Keratinocyte (primary cell): ENCODE results near the gene USP47. TPM values are rescaled to one million over a fixed set of nuclear protein-coding genes. Genes with fewer than 3 reads are reported as not detected.

ENCODE experiments used
- DNase-seq: peaks from one replicate; pipeline ENCODE4 v3.0.0-alpha.2; 2011; ENCODE audit warnings: low read depth, missing footprints, low spot score
- FAIRE-seq: peaks from 2 replicates; lab custom pipeline; 2011; peaks lifted over from hg19 to GRCh38; lab: Jason Lieb, UNC
- H2AFZ ChIP-seq: 2 replicates; pipeline ENCODE4 v1.6.0; 2012; ENCODE audit warnings: low read length, control low read depth, inconsistent platforms; ENCODE audit not compliant: control insufficient read depth
- H3K27ac ChIP-seq: 2 replicates; pipeline ENCODE4 v1.5.1; 2011; ENCODE audit warnings: low read length; ENCODE audit not compliant: control insufficient read depth, insufficient read depth
- H3K27me3 ChIP-seq: 3 replicates; pipeline ENCODE4 v1.6.0; 2011; ENCODE audit warnings: low read length; ENCODE audit not compliant: control insufficient read depth, insufficient read depth; ENCODE audit errors: extremely low read depth
- H3K36me3 ChIP-seq, 2 experiments: 2 replicates in 1 of 2; 3 replicates in 1 of 2; pipeline ENCODE4 v1.5.1; 2011; ENCODE audit warnings: low read length in 2 of 2, mild to moderate bottlenecking in 1 of 2; ENCODE audit not compliant: control insufficient read depth in 2 of 2, insufficient read depth in 2 of 2; ENCODE audit errors: extremely low read depth in 1 of 2
- H3K4me1 ChIP-seq: 3 replicates; pipeline ENCODE4 v1.5.1; 2011; ENCODE audit warnings: low read length; ENCODE audit not compliant: control insufficient read depth, insufficient read depth; ENCODE audit errors: extremely low read depth
- H3K4me2 ChIP-seq: 3 replicates; pipeline ENCODE4 v1.6.0; 2011; ENCODE audit warnings: low read depth, low read length; ENCODE audit not compliant: control insufficient read depth, insufficient read depth; ENCODE audit errors: extremely low read depth
- H3K4me3 ChIP-seq, 3 experiments: fragments of 200-600 bp in 1 of 3; sonication (generic) in 1 of 3; 2 replicates in 2 of 3; 3 replicates in 1 of 3; pipeline ENCODE4 v1.5.1; 2011 to 2016; ENCODE audit warnings: low read length in 3 of 3, mild to moderate bottlenecking in 3 of 3, control low read depth in 2 of 3, inconsistent platforms in 1 of 3, low read depth in 1 of 3, mixed read lengths in 1 of 3, mixed run types in 1 of 3, moderate library complexity in 1 of 3; ENCODE audit not compliant: control insufficient read depth in 2 of 3, insufficient read depth in 2 of 3; ENCODE audit errors: extremely low read depth in 1 of 3
- H3K79me2 ChIP-seq: 2 replicates; pipeline ENCODE4 v1.6.0; 2012; ENCODE audit warnings: low read length; ENCODE audit not compliant: control insufficient read depth, insufficient read depth
- H3K9ac ChIP-seq: 3 replicates; pipeline ENCODE4 v1.6.0; 2011; ENCODE audit warnings: low read length; ENCODE audit not compliant: control insufficient read depth, insufficient read depth; ENCODE audit errors: extremely low read depth
- H3K9me1 ChIP-seq: 3 replicates; pipeline ENCODE4 v1.6.0; 2011; ENCODE audit warnings: low read length; ENCODE audit not compliant: control insufficient read depth, insufficient read depth; ENCODE audit errors: extremely low read depth
- H3K9me3 ChIP-seq: 2 replicates; pipeline ENCODE4 v1.5.1; 2012; ENCODE audit warnings: low read depth, low read length; ENCODE audit not compliant: control insufficient read depth
- H4K20me1 ChIP-seq: 3 replicates; pipeline ENCODE4 v1.6.0; 2011; ENCODE audit warnings: low read length; ENCODE audit not compliant: control insufficient read depth, insufficient read depth; ENCODE audit errors: extremely low read depth
- CTCF ChIP-seq, 3 experiments: IDR thresholded peaks in 1 of 3; conservative IDR thresholded peaks in 1 of 3; optimal IDR thresholded peaks in 1 of 3; 2 replicates in 2 of 3; 3 replicates in 1 of 3; pipeline versions ENCODE3 to v1.5.1; 2011; ENCODE audit warnings: low read length in 3 of 3, mild to moderate bottlenecking in 3 of 3, moderate library complexity in 2 of 3, control low read depth in 1 of 3, inconsistent platforms in 1 of 3; ENCODE audit not compliant: insufficient read depth in 2 of 3; ENCODE audit errors: extremely low read depth in 1 of 3
- EZH2 ChIP-seq: IDR thresholded peaks from one replicate; pipeline ENCODE4 v1.6.1; 2012; ENCODE audit warnings: inconsistent platforms, mild to moderate bottlenecking, low read length, moderate library complexity
- dilution Hi-C: fragments of 300-500 bp; cut with MboI; formaldehyde crosslinking; loops from one replicate; pipeline ENCODE4 v1.7.0; 2020; ENCODE audit warnings: low sequenced_read_pairs; ENCODE audit not compliant: extremely low pct_ligation_motif_present
- polyA plus RNA-seq, 5 experiments: library from polyadenylated mRNA; depleted of rRNA in 3 of 5; stranded (reverse) in 3 of 5; stranded (forward) in 1 of 5; unstranded in 1 of 5; fragments of >200 nt; gene quantifications; 1 replicate in 1 of 5; 2 replicates in 3 of 5; 3 replicates in 1 of 5; pipeline versions ENCODE4 v1.2.1 to v1.2.3, GENCODE V29; 2011 to 2012; ENCODE audit warnings: missing spikeins in 2 of 5, low read depth in 1 of 5, low replicate concordance in 1 of 5

USP47 gene
- polyA plus RNA-seq, 1 donor (not counting 4 experiments of a cell fraction or from before 2014, with no cell fraction given): 22.4 TPM

- H4K20me1 ChIP-seq: no peaks in the 10 kb centered on the region
- H3K9ac ChIP-seq: no peak overlapping the region
- DNase-seq (no peak), FAIRE-seq (no peak)
- H3K27ac ChIP-seq: no peak overlapping the region
- H3K4me1 ChIP-seq: no peaks in the 10 kb centered on the region
- no peak for TF ChIP-seq CTCF (optimal IDR thresholded peaks at IDR 0.05 in 1 of 3, IDR thresholded peaks at IDR 0.05 in 1 of 3, conservative IDR thresholded peaks at IDR 0.05 in 1 of 3; ENCODE audit: extremely low read depth in 1 of 3, insufficient read depth in 2 of 3, low read length in 3 of 3)
- TF ChIP-seq EZH2: no peak
- H3K27me3 ChIP-seq: no peaks in the 10 kb centered on the region
- no peaks in the 10 kb centered on the region for H3K9me1 ChIP-seq
- no peak overlapping the region for H2AFZ ChIP-seq
- no peaks in the 10 kb centered on the region for H3K9me3 ChIP-seq
- peaks cover 41 to 53% of the 10 kb centered on the region in 2 experiments for H3K36me3 ChIP-seq
- peaks cover 19% of the 10 kb centered on the region for H3K79me2 ChIP-seq
- dilution Hi-C loops: no loop called here
- H3K4me2 ChIP-seq: no peak overlapping the region
- no peak overlapping the region for H3K4me3 ChIP-seq
Observed at GRCh38 chr11:11969380-11970215, 127.8 kb downstream of the USP47 start.

GRCh38 chr11:11970556-11970955, 128.8 kb downstream of the USP47 start:
- TF ChIP-seq EZH2 (no peak), CTCF (optimal IDR thresholded peaks at IDR 0.05 in 1 of 3, IDR thresholded peaks at IDR 0.05 in 1 of 3, conservative IDR thresholded peaks at IDR 0.05 in 1 of 3; ENCODE audit: extremely low read depth in 1 of 3, insufficient read depth in 2 of 3, low read length in 3 of 3) (no peak)
- no peaks in the 10 kb centered on the region for H3K27me3 ChIP-seq
- no peak overlapping the region for H3K27ac ChIP-seq
- H3K9ac ChIP-seq: no peak overlapping the region
- no peak for FAIRE-seq
- H3K4me1 ChIP-seq: peaks cover 7% of the 10 kb centered on the region
- peaks cover 39 to 48% of the 10 kb centered on the region in 2 experiments for H3K36me3 ChIP-seq
- H3K9me3 ChIP-seq: no peaks in the 10 kb centered on the region
- H2AFZ ChIP-seq: no peak overlapping the region
- no peaks in the 10 kb centered on the region for H4K20me1 ChIP-seq
- DNase-seq: no peak
- no peaks in the 10 kb centered on the region for H3K9me1 ChIP-seq
- dilution Hi-C loops: no loop called here
- H3K79me2 ChIP-seq: peaks cover 19% of the 10 kb centered on the region
- H3K4me3 ChIP-seq: no peak overlapping the region
- H3K4me2 ChIP-seq: no peak overlapping the region
